ENCODE measurements around the gene LARP4. TPM values are rescaled to one million over a fixed set of nuclear protein-coding genes. Genes with fewer than 3 reads are reported as not detected.
A peak's percentile ranks its signal among the peaks of the same experiment; 100 is the strongest.
"Not testable (repeated sequence)": the region's sequence is repeated elsewhere in the genome, so short reads cannot be mapped to it uniquely, and the experiment has no call there.

The LARP4 gene
- total RNA-seq, 2 experiments from 2014 or later, result 44.7 to 44.9 TPM

DNA sequence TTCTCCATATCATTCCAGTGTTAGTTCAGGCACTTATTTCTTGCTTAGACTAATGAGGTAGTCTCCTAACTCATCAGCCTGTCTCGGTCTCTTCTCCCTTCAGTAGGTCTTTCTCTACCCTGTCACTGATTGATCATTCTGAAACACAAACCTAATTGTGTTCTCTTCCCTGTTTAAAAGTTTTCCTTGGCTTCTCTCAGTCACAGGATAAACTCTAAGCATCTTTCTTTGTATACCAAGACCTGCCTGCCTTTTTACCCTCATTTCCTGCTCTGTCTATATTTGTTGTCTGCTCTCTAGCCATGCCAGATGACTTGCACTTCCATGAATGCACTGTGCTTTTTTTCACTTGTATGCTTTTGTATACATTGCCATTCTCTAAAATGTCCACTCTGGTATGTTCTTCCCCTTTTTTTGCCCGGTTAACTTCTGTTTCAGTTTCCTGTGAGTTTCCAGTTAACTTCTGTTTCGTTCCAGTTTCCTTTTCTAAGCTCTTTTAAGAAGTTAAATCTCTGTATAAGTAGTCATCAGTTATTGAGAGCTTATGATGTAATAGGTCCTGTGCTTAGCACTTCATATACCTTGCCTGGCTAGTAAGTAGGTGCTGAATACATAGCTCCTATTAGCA lies 116.8 kb downstream of the LARP4 start:
- no peak overlapping the region for H3K27ac Mint-ChIP-seq
- H3K4me3 Mint-ChIP-seq, result no peak overlapping the region
- H3K36me3 Mint-ChIP-seq (ENCODE audit: low read depth), result peaks cover 3% of the 10 kb centered on the region
- CTCF ChIA-PET, result interaction anchor here (0.6 to 1.7 kb wide), 11 partner anchors 9 to 776 kb away, joined by 3 to 20 read pairs (median 3); partner anchors contain the start of genes DIP2B and TMBIM6
- intact Hi-C loops (cut with micrococcal nuclease), result loop anchor here (1.0 to 10.0 kb wide), 8 partner anchors 9 to 850 kb away; partner anchors contain the start of gene BIN2
- peak; percentile 23 for DNase-seq
- H3K27me3 Mint-ChIP-seq (ENCODE audit: low read depth), result no peaks in the 10 kb centered on the region
- H3K4me1 Mint-ChIP-seq (ENCODE audit: low read depth), result peaks cover 69% of the 10 kb centered on the region
- no peaks in the 10 kb centered on the region for H3K9me3 Mint-ChIP-seq

- Mint-ChIP-seq H3K9me3 (no peaks in the 10 kb centered on the region), H3K27ac (no peak overlapping the region), H3K4me1 (ENCODE audit: low read depth) (peaks cover 65% of the 10 kb centered on the region), H3K4me3 (no peak overlapping the region), H3K36me3 (ENCODE audit: low read depth) (peaks cover 5% of the 10 kb centered on the region), H3K27me3 (ENCODE audit: low read depth) (no peaks in the 10 kb centered on the region)
- no peak for DNase-seq
- CTCF ChIA-PET, result interaction anchor here (0.6 to 1.7 kb wide), 11 partner anchors 9 to 777 kb away, joined by 3 to 20 read pairs (median 3); partner anchors contain the start of genes DIP2B and TMBIM6
- intact Hi-C loops (cut with micrococcal nuclease), result loop anchor here (5.0 to 10.0 kb wide), 2 partner anchors 807 to 849 kb away; partner anchors contain the start of gene BIN2
These were observed 117.4 kb downstream of the LARP4 start for GRCh38 chr12:50518090-50518489.

GRCh38 chr12:50519353-50519752 lies 118.7 kb downstream of the LARP4 start:
- CTCF ChIA-PET, result interaction anchor here (0.8 to 1.6 kb wide), 3 partner anchors 9 to 24 kb away, joined by 3 to 4 read pairs (median 4); no protein-coding TSS in a partner anchor
- peaks cover 59% of the 10 kb centered on the region for H3K4me1 Mint-ChIP-seq (ENCODE audit: low read depth)
- H3K27ac Mint-ChIP-seq, result no peak overlapping the region
- H3K27me3 Mint-ChIP-seq (ENCODE audit: low read depth), result no peaks in the 10 kb centered on the region
- H3K9me3 Mint-ChIP-seq, result no peaks in the 10 kb centered on the region
- intact Hi-C loops (cut with micrococcal nuclease), result loop anchor here (5.0 to 10.0 kb wide), 2 partner anchors 805 to 848 kb away; partner anchors contain the start of gene BIN2
- H3K36me3 Mint-ChIP-seq (ENCODE audit: low read depth), result peaks cover 11% of the 10 kb centered on the region
- no peak for DNase-seq
- H3K4me3 Mint-ChIP-seq, result no peak overlapping the region

GRCh38 chr12:50520416-50521207 lies 119.9 kb downstream of the LARP4 start:
- Mint-ChIP-seq H3K4me1 (ENCODE audit: low read depth) (peaks cover 55% of the 10 kb centered on the region), H3K9me3 (no peaks in the 10 kb centered on the region), H3K36me3 (ENCODE audit: low read depth) (peaks cover 12% of the 10 kb centered on the region), H3K27ac (no peak overlapping the region), H3K4me3 (peak overlapping the region; percentile 66), H3K27me3 (ENCODE audit: low read depth) (no peaks in the 10 kb centered on the region)
- intact Hi-C loops (cut with micrococcal nuclease), result no loop called here
- no peak for DNase-seq
- CTCF ChIA-PET, result interaction anchor here (0.8 to 1.5 kb wide), 7 partner anchors 11 to 42 kb away, joined by 3 to 5 read pairs (median 5); partner anchors contain the start of gene DIP2B

DNA sequence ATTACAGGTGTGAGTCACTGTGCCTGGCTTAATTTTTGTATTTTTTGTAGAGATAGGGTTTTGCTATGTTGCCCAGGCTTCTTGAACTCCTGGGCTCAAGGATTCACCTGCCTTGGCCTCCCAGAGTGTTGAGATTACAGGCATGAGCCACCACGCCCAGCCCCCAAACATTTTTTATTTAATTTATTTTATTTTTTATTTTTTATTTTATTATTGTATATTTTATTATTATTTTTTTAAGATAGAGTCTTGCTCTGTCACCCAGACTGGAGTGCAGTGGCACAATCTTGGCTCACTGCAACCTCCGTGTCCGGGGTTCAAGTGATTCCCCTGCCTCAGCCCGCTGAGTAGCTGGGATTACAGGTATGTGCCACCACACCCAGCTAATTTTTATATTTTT lies 121.1 kb downstream of the LARP4 start:
- CTCF ChIA-PET, result interaction anchor here (1.0 kb wide), 1 partner anchor 17 kb away, joined by 4 read pairs; the partner anchor contains the start of gene DIP2B

GRCh38 chr12:50523772-50524171 lies 123.1 kb downstream of the LARP4 start:
- no peaks in the 10 kb centered on the region for H3K27me3 Mint-ChIP-seq (ENCODE audit: low read depth)
- intact Hi-C loops (cut with micrococcal nuclease), result no loop called here
- CTCF ChIA-PET, result interaction anchor here (0.6 to 1.3 kb wide), 5 partner anchors 15 to 1508 kb away, joined by 3 to 4 read pairs (median 4); partner anchors contain the start of gene DIP2B
- no peaks in the 10 kb centered on the region for H3K9me3 Mint-ChIP-seq
- H3K4me3 Mint-ChIP-seq, result no peak overlapping the region
- no peak for DNase-seq
- H3K36me3 Mint-ChIP-seq (ENCODE audit: low read depth), result peaks cover 15% of the 10 kb centered on the region
- H3K4me1 Mint-ChIP-seq (ENCODE audit: low read depth), result peaks cover 65% of the 10 kb centered on the region
- H3K27ac Mint-ChIP-seq, result no peak overlapping the region

More for the DNA sequence above, 121.1 kb downstream of the LARP4 start:
- H3K27ac Mint-ChIP-seq; H3K4me3 Mint-ChIP-seq; DNase-seq; H3K27me3 Mint-ChIP-seq (ENCODE audit: low read depth); intact Hi-C loops (cut with micrococcal nuclease); H3K9me3 Mint-ChIP-seq: not testable (repeated sequence)
- H3K36me3 Mint-ChIP-seq (ENCODE audit: low read depth), result peaks cover 15% of the 10 kb centered on the region
- peaks cover 52% of the 10 kb centered on the region for H3K4me1 Mint-ChIP-seq (ENCODE audit: low read depth)

DNA sequence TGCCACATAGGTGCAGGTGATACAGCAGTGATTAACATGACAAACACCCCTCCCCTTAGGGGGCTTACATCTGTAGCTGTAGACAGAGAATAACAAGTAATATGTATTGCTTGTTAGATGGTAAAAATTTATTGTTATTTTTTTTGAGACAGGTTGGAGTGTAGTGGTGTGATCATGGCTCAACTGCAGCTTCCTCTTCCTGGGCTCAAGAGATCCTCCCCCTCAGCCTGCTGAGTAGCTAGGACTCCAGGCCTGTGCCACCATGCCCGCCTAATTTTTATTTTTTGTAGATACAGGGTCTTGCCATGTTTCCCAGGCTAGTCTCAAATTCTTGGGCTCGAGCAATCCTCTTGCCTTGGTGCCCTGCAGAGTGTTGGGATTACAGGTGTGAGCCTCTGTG lies 123.9 kb downstream of the LARP4 start:
- intact Hi-C loops (cut with micrococcal nuclease), result no loop called here
- CTCF ChIA-PET, result interaction anchor here (1.1 to 1.3 kb wide), 3 partner anchors 16 to 112 kb away, joined by 4 read pairs; no protein-coding TSS in a partner anchor
- no peaks in the 10 kb centered on the region for H3K9me3 Mint-ChIP-seq
- DNase-seq, result no peak
- H3K36me3 Mint-ChIP-seq (ENCODE audit: low read depth), result peaks cover 15% of the 10 kb centered on the region
- no peak overlapping the region for H3K4me3 Mint-ChIP-seq
- peak overlapping the region; percentile 51 for H3K27ac Mint-ChIP-seq
- H3K27me3 Mint-ChIP-seq (ENCODE audit: low read depth), result no peaks in the 10 kb centered on the region
- H3K4me1 Mint-ChIP-seq (ENCODE audit: low read depth), result peaks cover 69% of the 10 kb centered on the region

GRCh38 chr12:50525422-50525821 lies 124.7 kb downstream of the LARP4 start:
- Mint-ChIP-seq H3K36me3 (ENCODE audit: low read depth) (peaks cover 15% of the 10 kb centered on the region), H3K27ac (no peak overlapping the region), H3K9me3 (no peaks in the 10 kb centered on the region), H3K27me3 (ENCODE audit: low read depth) (no peaks in the 10 kb centered on the region), H3K4me3 (no peak overlapping the region), H3K4me1 (ENCODE audit: low read depth) (peaks cover 63% of the 10 kb centered on the region)
- DNase-seq, result no peak
- CTCF ChIA-PET, result interaction anchor here (0.8 kb wide), 1 partner anchor 14 kb away, joined by 4 read pairs; no protein-coding TSS in a partner anchor
- intact Hi-C loops (cut with micrococcal nuclease), result no loop called here

DNA sequence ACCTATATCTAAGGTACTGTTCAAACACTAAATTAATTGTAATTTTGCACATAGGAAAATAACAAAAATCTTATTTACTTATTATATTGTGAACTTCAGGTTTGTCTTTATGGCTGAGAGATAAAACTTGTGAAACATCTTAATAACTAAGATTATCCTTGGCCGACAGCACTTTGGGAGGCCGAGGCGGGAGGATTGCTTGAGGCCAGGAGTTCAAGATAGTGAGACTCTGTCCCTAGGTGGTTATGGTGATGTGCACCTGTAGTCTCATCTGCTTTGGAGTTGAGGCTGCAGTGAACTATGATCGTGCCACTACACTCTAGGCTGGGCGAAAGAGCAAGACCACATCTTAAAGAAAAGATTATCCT lies 126.7 kb downstream of the LARP4 start:
- Mint-ChIP-seq H3K4me3 (no peak overlapping the region), H3K27me3 (ENCODE audit: low read depth) (no peaks in the 10 kb centered on the region), H3K4me1 (ENCODE audit: low read depth) (peaks cover 49% of the 10 kb centered on the region), H3K27ac (no peak overlapping the region), H3K9me3 (no peaks in the 10 kb centered on the region), H3K36me3 (ENCODE audit: low read depth) (peaks cover 14% of the 10 kb centered on the region)
- CTCF ChIA-PET, result interaction anchor here (0.6 kb wide), 1 partner anchor 36 kb away, joined by 3 read pairs; no protein-coding TSS in a partner anchor
- intact Hi-C loops (cut with micrococcal nuclease), result no loop called here
- DNase-seq, result no peak

GRCh38 chr12:50528800-50529199 lies 128.1 kb downstream of the LARP4 start:
- no peaks in the 10 kb centered on the region for H3K27me3 Mint-ChIP-seq (ENCODE audit: low read depth)
- no peak overlapping the region for H3K4me3 Mint-ChIP-seq
- no peak overlapping the region for H3K27ac Mint-ChIP-seq
- H3K36me3 Mint-ChIP-seq (ENCODE audit: low read depth), result peaks cover 9% of the 10 kb centered on the region
- H3K9me3 Mint-ChIP-seq, result no peaks in the 10 kb centered on the region
- CTCF ChIA-PET, result interaction anchor here (0.6 to 1.7 kb wide), 3 partner anchors 10 to 24 kb away, joined by 3 to 4 read pairs (median 3); partner anchors contain the start of gene DIP2B
- no peak for DNase-seq
- peaks cover 44% of the 10 kb centered on the region for H3K4me1 Mint-ChIP-seq (ENCODE audit: low read depth)
- intact Hi-C loops (cut with micrococcal nuclease), result no loop called here

- CTCF ChIA-PET, result interaction anchor here (1.7 kb wide), 1 partner anchor 25 kb away, joined by 4 read pairs; the partner anchor contains the start of gene DIP2B
These were observed 128.7 kb downstream of the LARP4 start for GRCh38 chr12:50529345-50529744.

More at GRCh38 chr12:50529345-50529744, 128.7 kb downstream of the LARP4 start:
- no peaks in the 10 kb centered on the region for H3K9me3 Mint-ChIP-seq
- intact Hi-C loops (cut with micrococcal nuclease), result no loop called here
- H3K36me3 Mint-ChIP-seq (ENCODE audit: low read depth), result peaks cover 5% of the 10 kb centered on the region
- H3K27ac Mint-ChIP-seq, result peak overlapping the region; percentile 4
- no peaks in the 10 kb centered on the region for H3K27me3 Mint-ChIP-seq (ENCODE audit: low read depth)
- peaks cover 40% of the 10 kb centered on the region for H3K4me1 Mint-ChIP-seq (ENCODE audit: low read depth)
- no peak for DNase-seq
- H3K4me3 Mint-ChIP-seq, result no peak overlapping the region

Measured in activated naive CD4-positive, alpha-beta T cell treated with anti-CD3 and anti-CD28 coated beads for 36 hours (primary cell).